HepG2 (cell line): ENCODE measurements around the gene TPGS1. TPM values are rescaled to one million over a fixed set of nuclear protein-coding genes. Genes with fewer than 3 reads are reported as not detected.
A peak's percentile ranks its signal among the peaks of the same experiment; 100 is the strongest.

ENCODE experiments used
- ATAC-seq: fragments of 200-7000 bp; cut with Tn5 transposase; 3 replicates; pipeline ENCODE4 v1.9.1; 2020; ENCODE audit warnings: mild to moderate bottlenecking, moderate library complexity
- BruUV-seq: library from RNA; stranded (reverse); fragments of 400-500 nt; replicated peaks from 2 replicates; lab custom pipeline; 2021; lab: Mats Ljungman, UMichigan
- CTCF ChIA-PET: fragments of 300-600 bp; formaldehyde crosslinking; extraction: SDS; loops from one replicate; lab custom pipeline; 2021; ENCODE audit warnings: low total read pairs, inconsistent platforms, low intra/inter-chr PET ratio; lab: Yijun Ruan, JAX
- POLR2A ChIA-PET: fragments of 350-600 bp; sonication (Branson Sonifier 250); formaldehyde crosslinking; loops from one replicate; lab custom pipeline; 2020; ENCODE audit warnings: antibody characterized with exemption, inconsistent platforms; lab: Yijun Ruan, JAX
- DNase-seq: peaks from one replicate; pipeline ENCODE4 v3.0.0-alpha.2; 2015; ENCODE audit warnings: low spot score
- FAIRE-seq: peaks from 3 replicates; lab custom pipeline; 2011; peaks lifted over from hg19 to GRCh38; lab: Jason Lieb, UNC
- H2AFZ ChIP-seq: one replicate; pipeline ENCODE4 v1.6.1; 2011; ENCODE audit warnings: low read length, inconsistent platforms
- H3K27ac ChIP-seq: fragments of 300-600 bp; 3 replicates; pipeline ENCODE4 v1.8.0; 2011; ENCODE audit warnings: mixed run types, mild to moderate bottlenecking, mixed read lengths, low read length, inconsistent platforms; ENCODE audit not compliant: insufficient read depth; ENCODE audit errors: extremely low read length
- H3K27me3 ChIP-seq, 2 experiments: fragments of 200-600 bp in 1 of 2; 2 replicates in 1 of 2; 3 replicates in 1 of 2; pipeline versions ENCODE4 v1.6.0 to v1.8.0; 2011; ENCODE audit warnings: low read length in 2 of 2, mild to moderate bottlenecking in 2 of 2, moderate library complexity in 2 of 2, inconsistent platforms in 1 of 2; ENCODE audit not compliant: insufficient read depth in 2 of 2, control insufficient read depth in 1 of 2
- H3K36me3 ChIP-seq, 2 experiments: fragments of 200-600 bp in 1 of 2; replicated peaks in 1 of 2; 2 replicates in 1 of 2; 3 replicates in 1 of 2; pipeline versions ENCODE4 v1.5.1 to v1.8.0; 2011; ENCODE audit warnings: low read length in 2 of 2, inconsistent platforms in 1 of 2; ENCODE audit not compliant: insufficient read depth in 2 of 2, control insufficient read depth in 1 of 2
- H3K4me1 ChIP-seq: 2 replicates; pipeline ENCODE4 v1.5.1; 2012; ENCODE audit warnings: low read length, inconsistent platforms; ENCODE audit not compliant: insufficient read depth
- H3K4me2 ChIP-seq: 2 replicates; pipeline ENCODE4 v1.6.0; 2011; ENCODE audit warnings: low read depth, low read length, inconsistent platforms
- H3K4me3 ChIP-seq, 3 experiments: fragments of 200-600 bp in 1 of 3; sonication (generic), shearing (Covaris generic) in 1 of 3; replicated peaks in 1 of 3; 2 replicates each; pipeline ENCODE4 v1.5.1; 2011 to 2016; ENCODE audit warnings: low read length in 3 of 3, inconsistent platforms in 2 of 3, low read depth in 2 of 3, mild to moderate bottlenecking in 2 of 3, control low read depth in 1 of 3, mixed read lengths in 1 of 3; ENCODE audit not compliant: insufficient read depth in 1 of 3
- H3K79me2 ChIP-seq: one replicate; pipeline ENCODE4 v1.6.1; 2011; ENCODE audit warnings: low read length, inconsistent platforms; ENCODE audit not compliant: insufficient read depth
- H3K9ac ChIP-seq: 2 replicates; pipeline ENCODE4 v1.6.0; 2011; ENCODE audit warnings: mild to moderate bottlenecking, low read depth, low read length, inconsistent platforms; ENCODE audit not compliant: insufficient read depth
- H3K9me3 ChIP-seq: 2 replicates; pipeline ENCODE4 v1.5.1; 2012; ENCODE audit warnings: mild to moderate bottlenecking, low read length
- H4K20me1 ChIP-seq: 2 replicates; pipeline ENCODE4 v1.6.0; 2011; ENCODE audit warnings: inconsistent platforms, mild to moderate bottlenecking, low read length, moderate library complexity; ENCODE audit not compliant: insufficient read depth
- ARID5B ChIP-seq: IDR thresholded peaks from 2 replicates; pipeline ENCODE4 v1.4.0; 2020; ENCODE audit warnings: mild to moderate bottlenecking, missing genetic modification reagents
- ASH2L ChIP-seq: fragments of 300-600, 200-600 bp; sonication (generic); IDR thresholded peaks from 2 replicates; pipeline ENCODE4 v1.7.0; 2017; ENCODE audit warnings: low read depth, mild to moderate bottlenecking, moderate library complexity, mixed read lengths, low read length; ENCODE audit not compliant: insufficient read length
- BCL6 ChIP-seq: IDR thresholded peaks from 2 replicates; pipeline ENCODE4 v1.6.1; 2016; ENCODE audit warnings: missing genetic modification reagents, missing compliant biosample characterization
- DRAP1 ChIP-seq: IDR thresholded peaks from 2 replicates; pipeline ENCODE4 v1.6.1; 2016; ENCODE audit warnings: missing genetic modification reagents, missing compliant biosample characterization
- MZF1 ChIP-seq: sonication (generic); formaldehyde crosslinking; IDR thresholded peaks from 2 replicates; pipeline ENCODE4 v1.8.1; 2023; ENCODE audit warnings: mild to moderate bottlenecking, missing genetic modification reagents, borderline replicate concordance
- NR2F2 ChIP-seq: IDR thresholded peaks from 2 replicates; pipeline ENCODE4 v1.6.1; 2012; ENCODE audit warnings: low read depth, inconsistent platforms, borderline replicate concordance
- NR2F6 ChIP-seq, 2 experiments: IDR thresholded peaks; 2 replicates each; pipeline ENCODE4 v1.6.1; 2016; ENCODE audit warnings: antibody characterized with exemption in 1 of 2, mild to moderate bottlenecking in 1 of 2
- PAX8 ChIP-seq: sonication (generic); formaldehyde crosslinking; IDR thresholded peaks from 2 replicates; pipeline ENCODE4 v1.8.0; 2022; ENCODE audit warnings: mild to moderate bottlenecking, missing genetic modification reagents, borderline replicate concordance
- SALL1 ChIP-seq: sonication (generic); formaldehyde crosslinking; IDR thresholded peaks from 2 replicates; pipeline ENCODE4 v1.8.0; 2022; ENCODE audit warnings: mild to moderate bottlenecking, missing genetic modification reagents
- TBP ChIP-seq: sonication (generic); formaldehyde crosslinking; IDR thresholded peaks from 2 replicates; pipeline ENCODE4 v1.5.0; 2020; ENCODE audit warnings: missing genetic modification reagents
- ZBTB33 ChIP-seq: sonication (generic); formaldehyde crosslinking; IDR thresholded peaks from 2 replicates; pipeline ENCODE4 v1.4.0; 2020; ENCODE audit warnings: missing genetic modification reagents
- WGBS: methylation state at CpG from one replicate; pipeline ENCODE4 v1.1.6; 2017; ENCODE audit warnings: low lambda C conversion rate; 5-methylcytosine and 5-hydroxymethylcytosine counted together
- in situ Hi-C: cut with HindIII; loops from 2 replicates; pipeline ENCODE4 v1.10.0; 2017; ENCODE audit warnings: low pct_unique_long_range_greater_than_20kb; ENCODE audit not compliant: extremely low pct_ligation_motif_present
- intact Hi-C: fragments of 100-400 bp; cut with micrococcal nuclease; formaldehyde crosslinking; loops from one replicate; pipeline ENCODE4 v1.10.0; 2022; ENCODE audit not compliant: unreplicated experiment
- polyA plus RNA-seq, 8 experiments: library from polyadenylated mRNA; depleted of rRNA in 3 of 8; stranded (reverse) in 7 of 8; unstranded in 1 of 8; fragments of >200 nt; fragmentation: Illumina TruSeq in 4 of 8; extraction: Trizol in 4 of 8; gene quantifications; 2 replicates each; pipeline versions ENCODE4 v1.2.1 to v1.2.3, GENCODE V29; 2011 to 2016; ENCODE audit warnings: low read depth in 4 of 8, missing spikeins in 1 of 8, mixed read lengths in 1 of 8; ENCODE audit not compliant: insufficient read depth in 1 of 8
- total RNA-seq, 5 experiments: library from RNA; depleted of rRNA; stranded (reverse); fragments of >200 nt; fragmentation: Illumina TruSeq; extraction: Trizol; gene quantifications; 2 replicates each; pipeline ENCODE4 v1.2.3, GENCODE V29; 2016; ENCODE audit warnings: low read depth in 1 of 5

TPGS1 gene
- total and polyA plus RNA-seq, 2 of the 13 experiments (the other 11 are each of a cell fraction or from before 2014, with no cell fraction given) = 1.1 to 6.2 TPM

GRCh38 chr19:556611-557382, 49.5 kb downstream of the TPGS1 start (continued):
- TF ChIP-seq DRAP1 (CRISPR knock-in tag) (no peak), MZF1 (no peak), ARID5B (0 out of 2 replicates have a peak, but pooled peaks have one; percentile 16), PAX8 (CRISPR knock-in tag) (no peak)

- WGBS = 49% methylated on average over 7 of the region's 21 CpGs
- no TSS peak for BruUV-seq
- peak; percentile 23 for DNase-seq
- H3K4me3 ChIP-seq = no peak overlapping the region
- no peaks in the 10 kb centered on the region for H3K9me3 ChIP-seq
- FAIRE-seq = no peak
- no peak overlapping the region for H2AFZ ChIP-seq
- no peaks in the 10 kb centered on the region for H3K36me3 ChIP-seq
- H3K4me1 ChIP-seq = peaks cover 55% of the 10 kb centered on the region
- peak overlapping the region; percentile 29; the same call in 1 of the 2 replicates for H3K9ac ChIP-seq
- ChIA-PET CTCF (no interaction called here), POLR2A (no interaction called here)
- H4K20me1 ChIP-seq = no peaks in the 10 kb centered on the region
- intact Hi-C loops = no loop called here
- ATAC-seq = no peak
- in situ Hi-C loops = no loop called here
- no peaks in the 10 kb centered on the region for H3K79me2 ChIP-seq
- H3K27ac ChIP-seq = peak overlapping the region; percentile 52
- H3K27me3 ChIP-seq = no peaks in the 10 kb centered on the region; a peak in 1 of 5 replicates
- peak overlapping the region; percentile 47 for H3K4me2 ChIP-seq
- TF ChIP-seq BCL6 (CRISPR knock-in tag) (peak; percentile 72), NR2F2 (0 out of 2 replicates have a peak, but pooled peaks have one; percentile 20), ZBTB33 (CRISPR knock-in tag) (0 out of 2 replicates have a peak, but pooled peaks have one; percentile 13), ASH2L (peak; percentile 28), SALL1 (CRISPR knock-in tag) (peak; percentile 68; the same call in 1 of the 2 replicates), NR2F6 (IDR thresholded peaks at IDR 0.05) (peak; percentile 53; the same call in 1 of the 2 replicates), NR2F6 (CRISPR knock-in tag; IDR thresholded peaks at IDR 0.05) (peak; percentile 79), TBP (CRISPR knock-in tag) (no peak)
Measured at GRCh38 chr19:558770-559439, 51.6 kb downstream of the TPGS1 start.
